CMK (cell line): Measurements from ENCODE around the gene MAP1B.

Experiments used
- DNase-seq: peaks from one replicate; pipeline ENCODE4 v3.0.0-alpha.2; 2010; ENCODE audit warnings: low read depth

MAP1B gene

GRCh38 chr5:72133212-72133990 lies 26.1 kb downstream of the MAP1B start:
- DNase-seq: no peak

- DNase-seq: no peak
Measured at GRCh38 chr5:72134226-72134899, 27.1 kb downstream of the MAP1B start.

DNA sequence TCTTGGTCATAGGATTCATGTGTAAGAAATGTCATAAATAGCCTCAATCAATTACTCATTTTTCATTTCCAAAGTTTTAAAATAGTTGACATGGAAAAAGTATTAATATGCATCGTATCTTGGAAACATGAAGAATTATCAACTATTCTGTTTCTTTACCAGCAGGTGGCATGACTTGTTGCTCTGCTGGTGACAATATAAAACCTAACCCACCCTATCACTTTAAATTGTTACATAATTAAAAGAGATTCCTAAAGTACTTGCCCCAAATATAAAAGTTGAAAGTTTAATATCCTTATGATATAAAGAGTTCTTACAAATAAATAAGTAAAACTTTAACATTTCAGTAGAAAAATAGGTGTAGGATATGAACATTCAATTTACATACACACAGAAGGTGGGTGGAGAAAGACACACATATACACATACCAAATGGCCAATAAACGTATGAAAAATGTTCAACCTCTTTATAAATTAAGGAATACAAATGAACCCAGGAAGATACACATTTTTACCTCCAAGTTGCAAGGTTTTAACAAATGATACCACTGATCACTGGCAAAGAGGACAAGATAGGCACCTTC lies 30.6 kb downstream of the MAP1B start:
- DNase-seq: no peak

DNA sequence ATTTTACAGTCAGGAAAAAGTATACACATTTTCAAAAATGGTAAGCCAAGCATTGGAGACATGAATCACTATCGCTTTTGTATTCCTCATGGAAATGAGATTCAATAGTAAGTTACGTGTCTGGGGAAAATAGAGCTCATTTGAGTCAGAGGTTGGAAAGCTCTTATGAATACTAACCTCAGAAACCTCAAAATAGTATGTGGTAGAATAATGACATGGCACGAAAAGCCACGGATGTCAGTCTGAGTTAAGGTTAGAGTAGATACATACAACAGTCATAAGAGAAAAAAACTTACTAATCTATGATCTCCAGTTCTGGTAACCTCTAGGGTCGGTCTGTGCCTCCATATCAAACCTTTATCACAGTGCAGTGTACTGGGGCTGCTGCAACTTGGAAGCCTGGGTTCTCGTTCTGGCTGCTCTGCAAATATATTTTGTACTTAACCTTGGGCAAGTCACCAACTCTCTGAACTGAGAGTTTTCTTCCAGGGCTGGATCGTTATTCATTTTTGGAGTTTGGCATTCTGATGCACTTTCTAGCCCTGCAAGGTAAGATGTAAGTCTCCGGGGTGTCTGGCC lies 31.8 kb downstream of the MAP1B start:
- peak; percentile 37 for DNase-seq

DNA sequence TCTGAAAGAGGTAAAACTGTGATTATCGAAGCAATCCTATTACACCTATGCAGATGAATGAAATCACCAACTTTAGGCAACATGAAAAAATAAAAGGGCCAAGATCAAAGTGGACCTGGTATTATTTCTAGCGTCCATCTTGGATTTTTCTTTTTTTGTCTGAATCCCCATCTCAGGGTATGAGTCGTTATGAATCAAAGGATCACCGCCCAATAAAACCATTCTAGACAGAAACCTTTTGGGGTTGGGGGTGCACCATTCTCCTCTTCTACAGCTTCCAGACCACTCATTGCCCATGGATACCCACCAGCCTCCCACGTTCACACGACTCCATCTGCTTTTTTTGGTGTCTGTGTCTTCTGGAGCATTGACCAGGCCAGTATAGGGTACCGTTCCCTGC lies 33.4 kb downstream of the MAP1B start:
- DNase-seq: no peak

DNA sequence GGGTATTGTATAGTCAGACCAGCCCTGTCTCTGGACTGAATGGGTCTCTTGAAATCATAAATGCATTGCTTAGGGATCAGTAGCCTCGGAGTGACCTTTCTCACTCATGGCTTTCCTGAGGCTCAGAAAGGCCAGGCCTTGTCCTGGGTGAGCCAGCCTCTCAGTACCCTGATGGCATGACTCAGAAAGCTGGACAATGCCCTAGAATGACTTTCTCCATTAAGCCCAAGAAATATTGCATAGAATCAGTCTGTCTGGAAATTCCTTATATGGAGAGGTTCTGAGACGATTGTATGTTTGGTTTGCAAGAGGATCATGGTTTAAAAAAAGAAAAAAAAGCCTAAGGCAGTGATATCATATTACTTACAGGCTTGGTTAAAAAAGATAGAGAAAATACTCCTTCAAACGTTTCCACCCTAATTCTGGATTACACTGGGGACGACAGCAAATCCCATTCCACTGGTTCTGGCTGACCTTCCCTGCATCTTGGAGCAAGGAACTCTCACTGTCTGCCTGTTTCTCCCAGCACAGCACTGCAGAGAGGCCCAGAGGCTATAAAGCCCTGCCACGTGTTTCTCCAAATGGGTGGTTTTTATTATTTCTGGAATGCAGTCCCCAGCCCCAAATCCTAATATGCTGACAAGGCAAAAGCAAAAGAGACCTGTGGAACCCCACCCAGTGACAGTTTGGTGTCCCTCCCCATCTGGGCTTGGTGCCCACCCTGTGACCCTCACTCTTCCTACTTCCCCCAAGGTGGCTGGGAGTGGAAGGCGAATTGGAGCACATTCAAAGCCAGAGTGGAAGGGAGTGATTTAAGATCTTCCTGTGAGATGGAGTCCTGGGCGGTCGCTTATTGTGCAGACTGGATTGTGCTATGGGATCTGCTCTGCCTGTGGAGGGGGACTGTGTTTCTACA lies 34.4 kb downstream of the MAP1B start:
- DNase-seq: no peak

- no peak for DNase-seq
Measured at GRCh38 chr5:72144762-72145161, 37.5 kb downstream of the MAP1B start.

DNA sequence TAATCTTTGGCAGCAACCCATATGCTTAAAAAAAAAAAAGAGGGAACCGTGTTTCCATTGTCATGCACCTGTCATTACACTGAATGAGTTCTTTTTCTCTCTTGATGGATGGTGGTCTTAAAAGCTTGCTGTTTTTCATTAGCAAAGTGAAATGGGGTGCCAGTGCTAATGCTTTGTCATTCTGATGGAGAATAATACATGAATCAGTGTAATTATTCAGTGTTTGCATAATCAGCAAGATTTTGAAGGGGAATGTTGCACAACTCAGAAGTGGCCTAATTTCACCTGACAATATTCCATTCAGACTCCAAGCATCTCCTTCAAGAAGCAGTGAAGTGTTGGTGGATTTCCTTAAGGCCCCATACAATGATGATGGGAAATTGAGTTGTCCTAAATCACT lies 38.1 kb downstream of the MAP1B start:
- no peak for DNase-seq

GRCh38 chr5:72146056-72146455 lies 38.8 kb downstream of the MAP1B start:
- no peak for DNase-seq

- no peak for DNase-seq
Measured at GRCh38 chr5:72147569-72147968, 40.3 kb downstream of the MAP1B start.

GRCh38 chr5:72149742-72150141 lies 42.5 kb downstream of the MAP1B start:
- DNase-seq: no peak

DNA sequence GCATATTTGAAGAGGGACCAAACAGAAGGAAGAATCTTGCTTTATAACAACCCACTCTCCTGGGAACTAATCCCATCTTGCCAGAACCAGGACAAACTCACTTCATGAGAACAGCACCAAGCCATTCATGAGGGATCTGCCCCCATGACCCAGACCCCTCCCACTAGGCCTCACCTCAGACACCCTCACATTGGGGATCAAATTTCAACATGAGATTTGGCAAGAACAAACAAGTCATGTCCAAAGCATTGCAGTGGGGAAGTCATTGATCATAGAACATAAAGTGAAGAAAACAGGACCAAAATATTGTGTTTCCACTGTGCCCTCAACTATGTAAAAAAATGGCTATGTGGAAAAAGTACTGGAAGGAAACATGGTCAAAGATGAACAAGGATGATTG lies 43.9 kb downstream of the MAP1B start:
- no peak for DNase-seq

GRCh38 chr5:72151646-72152045 lies 44.4 kb downstream of the MAP1B start:
- DNase-seq: no peak

- DNase-seq: no peak
Measured at GRCh38 chr5:72152545-72152944, 45.3 kb downstream of the MAP1B start.

DNA sequence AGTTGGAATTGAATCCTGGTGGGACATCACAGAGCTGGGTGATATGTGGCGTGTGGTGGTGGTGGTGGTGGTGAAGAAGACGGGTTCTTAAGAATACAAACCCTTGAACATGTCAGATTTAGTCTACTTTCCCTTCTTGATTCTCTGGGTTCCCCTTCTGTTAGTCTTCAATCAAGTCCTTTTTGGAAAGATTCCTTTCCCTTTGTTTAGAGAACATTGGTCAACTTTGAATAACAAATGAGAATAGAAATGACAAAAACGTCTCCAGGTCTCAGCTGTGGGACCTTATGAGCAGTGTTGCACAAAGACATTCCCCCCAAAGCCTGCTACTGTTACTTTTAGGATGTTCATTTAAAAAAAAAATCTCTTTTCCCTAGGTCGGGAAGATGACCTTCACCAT lies 46.3 kb downstream of the MAP1B start:
- no peak for DNase-seq

GRCh38 chr5:72154076-72154756 lies 46.9 kb downstream of the MAP1B start:
- no peak for DNase-seq

GRCh38 chr5:72156946-72157624 lies 49.8 kb downstream of the MAP1B start:
- no peak for DNase-seq

GRCh38 chr5:72157625-72157962 lies 50.3 kb downstream of the MAP1B start:
- no peak for DNase-seq

- DNase-seq: no peak
Measured at GRCh38 chr5:72159501-72159911, 52.2 kb downstream of the MAP1B start.

GRCh38 chr5:72160329-72160728 lies 53.1 kb downstream of the MAP1B start:
- no peak for DNase-seq

DNA sequence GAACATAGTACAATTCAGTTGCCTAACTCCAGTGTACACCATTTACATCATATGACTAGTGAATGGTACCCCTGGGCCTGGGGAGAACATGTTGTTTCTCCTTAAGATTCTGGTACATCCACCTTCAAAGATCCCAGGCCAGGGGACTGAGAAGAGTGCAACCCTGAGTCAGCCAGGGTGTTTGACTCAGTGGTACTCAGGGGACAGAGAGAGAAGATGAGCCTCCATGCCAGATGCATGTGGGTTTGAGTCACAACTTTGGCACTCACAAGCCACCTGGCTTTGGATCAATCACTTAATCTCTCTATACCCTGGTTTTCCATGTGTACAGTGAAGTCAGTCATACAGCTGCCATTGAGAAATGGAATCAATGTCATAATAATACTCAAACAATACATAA lies 53.7 kb downstream of the MAP1B start:
- no peak for DNase-seq
